IPS-15b (cell line): ENCODE data around the gene CUX1.

Source experiments
- H3K27me3 ChIP-seq: one replicate; pipeline ENCODE4 v1.6.1; 2013; ENCODE audit warnings: low read length; ENCODE audit not compliant: control insufficient read depth, insufficient read depth
- H3K36me3 ChIP-seq: one replicate; pipeline ENCODE4 v1.6.1; 2013; ENCODE audit warnings: low read length; ENCODE audit not compliant: control insufficient read depth, insufficient read depth
- H3K4me1 ChIP-seq: one replicate; pipeline ENCODE4 v1.6.1; 2013; ENCODE audit warnings: mild to moderate bottlenecking, low read length; ENCODE audit not compliant: control insufficient read depth, insufficient read depth
- H3K4me3 ChIP-seq: one replicate; pipeline ENCODE4 v1.5.1; 2013; ENCODE audit warnings: low read depth, low read length
- H3K9ac ChIP-seq: one replicate; pipeline ENCODE4 v1.6.1; 2013; ENCODE audit warnings: low read depth, mild to moderate bottlenecking, low read length
- H3K9me3 ChIP-seq: one replicate; pipeline ENCODE4 v1.6.1; 2013; ENCODE audit warnings: mild to moderate bottlenecking, low read length; ENCODE audit not compliant: control insufficient read depth, insufficient read depth

CUX1 gene

GRCh38 chr7:101957744-101958525, 140.5 kb downstream of the CUX1 start:
- Histone ChIP-seq H3K4me1 (peaks cover 5% of the 10 kb centered on the region), H3K27me3 (no peaks in the 10 kb centered on the region), H3K4me3 (no peak overlapping the region), H3K9me3 (no peaks in the 10 kb centered on the region), H3K9ac (no peak overlapping the region), H3K36me3 (no peaks in the 10 kb centered on the region)

DNA sequence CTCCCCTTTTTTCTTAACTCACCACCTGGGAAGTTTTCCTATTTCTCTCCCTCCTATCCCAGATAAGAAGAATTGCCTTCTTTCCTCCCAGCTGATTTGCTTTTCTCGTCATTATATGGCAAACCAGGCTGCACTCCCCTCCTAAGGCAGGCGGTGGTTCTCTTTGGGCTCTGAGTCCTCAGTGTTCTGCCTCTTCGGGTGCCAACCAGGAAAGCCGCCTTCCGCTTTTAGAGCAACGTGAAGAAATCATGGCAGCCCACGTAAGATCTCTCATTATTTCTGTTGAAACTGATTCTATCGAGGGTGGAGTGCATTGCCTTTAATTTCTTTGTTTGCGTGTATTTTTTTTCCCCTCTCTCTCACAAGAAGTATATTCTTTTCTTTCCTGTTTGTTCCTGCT, 141.9 kb downstream of the CUX1 start:
- no peak overlapping the region for H3K4me3 ChIP-seq
- H3K27me3 ChIP-seq = no peaks in the 10 kb centered on the region
- peaks cover 5% of the 10 kb centered on the region for H3K4me1 ChIP-seq
- no peaks in the 10 kb centered on the region for H3K9me3 ChIP-seq
- H3K9ac ChIP-seq = no peak overlapping the region
- H3K36me3 ChIP-seq = no peaks in the 10 kb centered on the region

- H3K27me3 ChIP-seq = no peaks in the 10 kb centered on the region
- H3K9ac ChIP-seq = no peak overlapping the region
- peaks cover 5% of the 10 kb centered on the region for H3K4me1 ChIP-seq
- H3K4me3 ChIP-seq = no peak overlapping the region
- H3K36me3 ChIP-seq = no peaks in the 10 kb centered on the region
- H3K9me3 ChIP-seq = no peaks in the 10 kb centered on the region
These were observed 142.4 kb downstream of the CUX1 start for GRCh38 chr7:101959829-101960228.

- H3K36me3 ChIP-seq = no peaks in the 10 kb centered on the region
- no peaks in the 10 kb centered on the region for H3K27me3 ChIP-seq
- no peak overlapping the region for H3K9ac ChIP-seq
- H3K9me3 ChIP-seq = no peaks in the 10 kb centered on the region
- peaks cover 3% of the 10 kb centered on the region for H3K4me1 ChIP-seq
- H3K4me3 ChIP-seq = no peak overlapping the region
These were observed 142.9 kb downstream of the CUX1 start for GRCh38 chr7:101960323-101960722.

- Histone ChIP-seq H3K27me3 (no peaks in the 10 kb centered on the region), H3K9me3 (no peaks in the 10 kb centered on the region), H3K36me3 (no peaks in the 10 kb centered on the region), H3K9ac (no peak overlapping the region), H3K4me3 (no peak overlapping the region), H3K4me1 (no peaks in the 10 kb centered on the region)
These were observed 143.7 kb downstream of the CUX1 start for GRCh38 chr7:101960985-101961708.

- Histone ChIP-seq H3K9ac (no peak overlapping the region), H3K4me1 (no peaks in the 10 kb centered on the region), H3K36me3 (no peaks in the 10 kb centered on the region), H3K9me3 (no peaks in the 10 kb centered on the region), H3K4me3 (no peak overlapping the region), H3K27me3 (no peaks in the 10 kb centered on the region)
These were observed 144.4 kb downstream of the CUX1 start for GRCh38 chr7:101961811-101962210.

GRCh38 chr7:101963693-101964092, 146.3 kb downstream of the CUX1 start:
- H3K36me3 ChIP-seq = no peaks in the 10 kb centered on the region
- H3K4me3 ChIP-seq = no peak overlapping the region
- H3K4me1 ChIP-seq = no peaks in the 10 kb centered on the region
- H3K9me3 ChIP-seq = no peaks in the 10 kb centered on the region
- H3K27me3 ChIP-seq = no peaks in the 10 kb centered on the region
- no peak overlapping the region for H3K9ac ChIP-seq

DNA sequence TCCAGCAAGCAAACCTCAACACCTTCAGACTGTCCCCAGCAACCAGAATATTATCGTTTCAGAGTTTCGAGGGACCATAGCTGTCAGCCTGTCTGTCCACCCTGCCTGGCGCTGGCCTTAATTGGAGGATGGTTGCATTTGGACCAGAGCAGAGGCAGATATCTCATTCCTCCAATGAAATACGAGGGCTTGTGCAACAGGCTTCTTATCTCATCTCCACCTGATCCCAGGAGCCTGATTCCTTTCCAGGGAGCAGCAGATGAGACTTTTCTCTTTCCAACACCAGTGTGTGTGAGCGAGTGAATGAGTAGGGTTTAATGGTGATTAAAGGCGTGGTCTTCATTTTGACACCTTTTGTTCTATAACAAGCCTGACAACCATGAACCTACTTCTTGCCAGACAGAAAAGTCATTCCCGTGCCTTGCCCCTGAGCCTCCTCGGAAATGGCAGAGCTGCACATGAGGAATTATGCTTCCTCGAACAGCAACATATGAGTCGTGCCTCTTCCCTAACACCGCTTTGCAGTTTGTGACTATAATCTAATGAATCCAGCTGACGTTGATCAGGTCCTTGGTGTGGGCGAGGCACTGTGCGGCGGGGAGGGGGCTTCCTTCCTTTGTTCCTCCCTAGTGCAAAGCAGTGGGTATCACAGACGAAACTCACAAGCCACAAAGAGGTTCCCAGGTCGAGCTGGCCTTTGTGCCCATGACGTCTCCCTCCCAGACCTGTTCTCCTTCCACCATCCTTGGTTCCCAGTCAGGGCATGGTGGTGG, 147.4 kb downstream of the CUX1 start:
- Histone ChIP-seq H3K9me3 (no peaks in the 10 kb centered on the region), H3K9ac (no peak overlapping the region), H3K27me3 (no peaks in the 10 kb centered on the region), H3K4me1 (peaks cover 2% of the 10 kb centered on the region), H3K36me3 (no peaks in the 10 kb centered on the region), H3K4me3 (no peak overlapping the region)

- Histone ChIP-seq H3K9ac (no peak overlapping the region), H3K4me3 (no peak overlapping the region), H3K27me3 (no peaks in the 10 kb centered on the region), H3K9me3 (no peaks in the 10 kb centered on the region), H3K36me3 (no peaks in the 10 kb centered on the region), H3K4me1 (peaks cover 4% of the 10 kb centered on the region)
These were observed 151.5 kb downstream of the CUX1 start for GRCh38 chr7:101968720-101969466.

- no peaks in the 10 kb centered on the region for H3K27me3 ChIP-seq
- H3K9me3 ChIP-seq = no peaks in the 10 kb centered on the region
- H3K9ac ChIP-seq = no peak overlapping the region
- H3K4me3 ChIP-seq = no peak overlapping the region
- H3K36me3 ChIP-seq = no peaks in the 10 kb centered on the region
- peaks cover 4% of the 10 kb centered on the region for H3K4me1 ChIP-seq
These were observed 152.7 kb downstream of the CUX1 start for GRCh38 chr7:101969997-101970585.

- no peaks in the 10 kb centered on the region for H3K9me3 ChIP-seq
- no peaks in the 10 kb centered on the region for H3K27me3 ChIP-seq
- no peaks in the 10 kb centered on the region for H3K36me3 ChIP-seq
- peaks cover 4% of the 10 kb centered on the region for H3K4me1 ChIP-seq
- H3K9ac ChIP-seq = no peak overlapping the region
- H3K4me3 ChIP-seq = no peak overlapping the region
These were observed 153.4 kb downstream of the CUX1 start for GRCh38 chr7:101970801-101971200.
